Nephron (organoid): ENCODE results near the gene KSR2.

ENCODE experiments used
- H3K27ac Mint-ChIP-seq, 3 experiments: 2 replicates each; pipeline ENCODE4 v1.8.0; 2020; ENCODE audit warnings: mixed read lengths in 3 of 3, mild to moderate bottlenecking in 2 of 3, moderate library complexity in 1 of 3
- H3K27me3 Mint-ChIP-seq: 2 replicates; pipeline ENCODE4 v1.8.0; 2021; ENCODE audit warnings: low read depth, mild to moderate bottlenecking, moderate library complexity, mixed read lengths
- H3K36me3 Mint-ChIP-seq: 2 replicates; pipeline ENCODE4 v1.8.0; 2020; ENCODE audit warnings: low read depth, mixed read lengths
- H3K4me1 Mint-ChIP-seq: 2 replicates; pipeline ENCODE4 v1.8.0; 2020; ENCODE audit warnings: mixed read lengths
- H3K4me3 Mint-ChIP-seq, 3 experiments: 2 replicates each; pipeline ENCODE4 v1.8.0; 2020; ENCODE audit warnings: mild to moderate bottlenecking in 3 of 3, mixed read lengths in 3 of 3, moderate library complexity in 2 of 3
- H3K9me3 Mint-ChIP-seq: 2 replicates; pipeline ENCODE4 v1.8.0; 2020; ENCODE audit warnings: mixed read lengths
- TF ChIP-seq, protein P1 (sequence below), 3 experiments: fragments of 200-600 bp; sonication (generic); IDR thresholded peaks; one replicate each; pipeline ENCODE4 v1.5.0; 2021; ENCODE audit warnings: antibody characterized with exemption in 3 of 3; ENCODE audit not compliant: unreplicated experiment in 3 of 3

The KSR2 gene

DNA sequence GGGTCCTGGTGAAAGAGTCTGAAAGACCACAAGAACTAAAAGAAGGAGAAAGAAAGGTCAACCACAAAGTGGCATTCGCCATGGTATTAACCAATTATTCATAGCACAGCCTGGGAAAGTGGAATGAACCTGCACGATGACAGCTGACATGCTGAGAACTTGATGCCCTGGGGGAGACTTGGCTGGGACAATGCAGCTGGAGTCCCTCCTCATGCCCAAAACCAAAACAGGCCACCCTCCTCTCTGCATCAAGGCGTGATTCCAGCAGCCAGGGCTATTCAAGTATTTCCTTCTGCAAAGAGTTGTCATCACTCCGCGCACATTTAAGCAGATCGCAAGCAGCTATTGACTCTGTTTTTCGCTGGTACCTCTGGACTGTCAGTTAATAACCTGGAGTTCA is 440.3 kb downstream of the KSR2 start:
- TF ChIP-seq, protein P1, sequence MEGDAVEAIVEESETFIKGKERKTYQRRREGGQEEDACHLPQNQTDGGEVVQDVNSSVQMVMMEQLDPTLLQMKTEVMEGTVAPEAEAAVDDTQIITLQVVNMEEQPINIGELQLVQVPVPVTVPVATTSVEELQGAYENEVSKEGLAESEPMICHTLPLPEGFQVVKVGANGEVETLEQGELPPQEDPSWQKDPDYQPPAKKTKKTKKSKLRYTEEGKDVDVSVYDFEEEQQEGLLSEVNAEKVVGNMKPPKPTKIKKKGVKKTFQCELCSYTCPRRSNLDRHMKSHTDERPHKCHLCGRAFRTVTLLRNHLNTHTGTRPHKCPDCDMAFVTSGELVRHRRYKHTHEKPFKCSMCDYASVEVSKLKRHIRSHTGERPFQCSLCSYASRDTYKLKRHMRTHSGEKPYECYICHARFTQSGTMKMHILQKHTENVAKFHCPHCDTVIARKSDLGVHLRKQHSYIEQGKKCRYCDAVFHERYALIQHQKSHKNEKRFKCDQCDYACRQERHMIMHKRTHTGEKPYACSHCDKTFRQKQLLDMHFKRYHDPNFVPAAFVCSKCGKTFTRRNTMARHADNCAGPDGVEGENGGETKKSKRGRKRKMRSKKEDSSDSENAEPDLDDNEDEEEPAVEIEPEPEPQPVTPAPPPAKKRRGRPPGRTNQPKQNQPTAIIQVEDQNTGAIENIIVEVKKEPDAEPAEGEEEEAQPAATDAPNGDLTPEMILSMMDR (IDR thresholded peaks at IDR 0.05; ENCODE audit: unreplicated experiment in 3 of 3), result no peak
- H3K27me3 Mint-ChIP-seq, result peaks cover 23% of the 10 kb centered on the region
- no peak overlapping the region for H3K27ac Mint-ChIP-seq
- no peaks in the 10 kb centered on the region for H3K36me3 Mint-ChIP-seq
- H3K9me3 Mint-ChIP-seq, result peaks cover 10% of the 10 kb centered on the region
- no peak overlapping the region for H3K4me3 Mint-ChIP-seq
- peaks cover 40% of the 10 kb centered on the region for H3K4me1 Mint-ChIP-seq

DNA sequence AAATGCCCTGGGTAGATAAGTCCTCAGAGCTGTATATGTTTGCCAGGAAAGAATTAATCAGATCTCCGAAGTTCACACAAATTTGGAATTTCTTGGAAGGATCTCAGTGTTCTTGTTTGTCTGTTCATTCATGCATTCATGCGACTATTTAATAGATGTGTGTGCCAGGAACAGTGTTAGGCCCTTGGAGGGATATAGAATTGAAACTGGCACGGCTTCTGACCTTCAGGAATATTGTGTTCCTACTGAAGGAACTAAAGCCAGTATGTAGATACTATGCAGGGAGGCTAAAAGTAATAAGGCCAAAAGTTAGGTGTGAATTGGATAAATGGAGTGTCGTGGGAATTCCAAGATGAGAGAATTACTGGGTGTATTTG is 441.3 kb downstream of the KSR2 start:
- Mint-ChIP-seq H3K36me3 (no peaks in the 10 kb centered on the region), H3K4me1 (peaks cover 38% of the 10 kb centered on the region)

DNA sequence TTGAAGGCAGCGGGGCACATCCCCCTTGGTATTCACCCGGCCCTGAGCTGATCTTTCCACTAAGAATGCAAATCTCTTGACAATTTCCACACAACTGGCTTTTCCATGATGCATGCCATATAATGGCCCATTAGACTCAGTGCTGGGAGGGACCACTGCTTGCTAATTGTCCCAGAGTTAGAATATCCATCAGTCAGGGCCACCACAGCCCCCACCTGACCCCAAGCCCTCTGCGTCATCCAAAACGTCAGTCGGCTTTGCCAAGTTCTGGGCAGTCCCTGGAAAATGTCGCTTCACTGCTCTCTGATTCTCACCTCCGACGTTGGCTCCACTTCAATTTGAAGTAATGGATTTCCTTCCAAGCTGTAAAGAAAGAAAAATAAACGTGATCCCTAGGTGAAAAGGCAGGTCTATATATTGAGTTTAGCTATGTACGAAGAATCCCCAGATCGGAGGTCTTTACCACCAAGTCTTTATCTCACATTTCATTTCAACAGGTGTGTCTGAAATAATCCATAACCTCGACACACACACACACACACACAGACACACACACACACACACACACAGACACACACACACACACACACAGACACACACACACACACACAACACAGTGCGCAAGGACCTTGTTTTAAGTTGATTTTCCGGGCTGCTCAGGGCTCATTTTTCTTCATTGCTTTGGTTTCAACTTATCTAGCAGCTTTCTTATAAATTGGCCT is 441.9 kb downstream of the KSR2 start:
- H3K9me3 Mint-ChIP-seq, result peaks cover 5% of the 10 kb centered on the region
- H3K36me3 Mint-ChIP-seq, result no peaks in the 10 kb centered on the region
- peaks cover 28% of the 10 kb centered on the region for H3K27me3 Mint-ChIP-seq
- no peak overlapping the region for H3K27ac Mint-ChIP-seq
- no peak overlapping the region for H3K4me3 Mint-ChIP-seq
- TF ChIP-seq, protein P1 (IDR thresholded peaks at IDR 0.05; ENCODE audit: unreplicated experiment in 3 of 3), result no peak
- H3K4me1 Mint-ChIP-seq, result peaks cover 38% of the 10 kb centered on the region

More for the DNA sequence above, 441.3 kb downstream of the KSR2 start:
- TF ChIP-seq, protein P1 (IDR thresholded peaks at IDR 0.05; ENCODE audit: unreplicated experiment in 3 of 3), result no peak
- Mint-ChIP-seq H3K27me3 (peaks cover 23% of the 10 kb centered on the region), H3K27ac (no peak overlapping the region), H3K4me3 (no peak overlapping the region), H3K9me3 (peaks cover 10% of the 10 kb centered on the region)

DNA sequence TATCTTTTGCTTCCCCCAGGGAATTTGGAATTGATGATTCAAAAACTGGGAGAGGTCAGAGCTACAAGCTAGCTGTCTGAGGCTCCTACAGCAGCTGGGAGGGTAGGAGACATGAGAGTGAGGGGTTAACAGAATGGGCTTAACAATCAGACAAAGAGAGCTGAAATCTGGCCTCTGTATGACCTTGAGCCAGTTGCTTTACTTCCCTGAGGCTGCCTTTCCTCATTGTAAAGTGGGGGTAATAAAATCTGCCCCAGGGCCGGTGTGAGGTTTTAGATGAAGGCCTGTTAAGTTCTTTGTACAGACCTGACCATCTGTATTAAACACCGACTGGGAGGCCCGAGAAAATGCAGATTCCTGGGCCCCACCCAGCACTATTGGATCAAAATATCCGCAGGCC is 443.0 kb downstream of the KSR2 start:
- H3K27me3 Mint-ChIP-seq, result peaks cover 29% of the 10 kb centered on the region
- TF ChIP-seq, protein P1 (IDR thresholded peaks at IDR 0.05; ENCODE audit: unreplicated experiment in 3 of 3), result no peak
- no peak overlapping the region for H3K27ac Mint-ChIP-seq
- no peaks in the 10 kb centered on the region for H3K36me3 Mint-ChIP-seq
- H3K9me3 Mint-ChIP-seq, result peaks cover 3% of the 10 kb centered on the region
- peaks cover 38% of the 10 kb centered on the region for H3K4me1 Mint-ChIP-seq
- no peak overlapping the region for H3K4me3 Mint-ChIP-seq

DNA sequence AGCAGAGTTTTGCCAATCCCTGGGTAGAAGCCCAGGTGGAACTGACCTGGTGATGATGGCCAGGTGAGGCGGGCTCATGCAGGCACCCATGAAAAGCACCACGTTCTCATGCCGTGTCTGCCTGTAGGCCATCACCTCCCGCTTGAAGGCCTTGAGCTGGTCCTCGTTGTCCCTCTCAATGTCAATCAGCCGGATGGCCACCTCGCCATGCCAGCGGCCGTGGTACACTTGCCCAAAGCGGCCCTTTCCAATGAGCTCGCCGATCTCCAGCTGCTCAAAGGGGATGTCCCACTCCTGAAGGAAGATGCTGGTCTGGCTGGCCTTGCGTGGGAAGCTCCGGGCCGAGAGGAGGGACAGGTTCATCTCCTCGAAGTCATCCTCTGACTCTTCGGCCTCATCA is 444.0 kb downstream of the KSR2 start:
- peaks cover 38% of the 10 kb centered on the region for H3K4me1 Mint-ChIP-seq
- no peak overlapping the region for H3K27ac Mint-ChIP-seq
- H3K27me3 Mint-ChIP-seq, result peaks cover 30% of the 10 kb centered on the region
- H3K36me3 Mint-ChIP-seq, result no peaks in the 10 kb centered on the region
- H3K9me3 Mint-ChIP-seq, result peaks cover 3% of the 10 kb centered on the region
- H3K4me3 Mint-ChIP-seq, result no peak overlapping the region
- TF ChIP-seq, protein P1 (IDR thresholded peaks at IDR 0.05; ENCODE audit: unreplicated experiment in 3 of 3), result no peak

DNA sequence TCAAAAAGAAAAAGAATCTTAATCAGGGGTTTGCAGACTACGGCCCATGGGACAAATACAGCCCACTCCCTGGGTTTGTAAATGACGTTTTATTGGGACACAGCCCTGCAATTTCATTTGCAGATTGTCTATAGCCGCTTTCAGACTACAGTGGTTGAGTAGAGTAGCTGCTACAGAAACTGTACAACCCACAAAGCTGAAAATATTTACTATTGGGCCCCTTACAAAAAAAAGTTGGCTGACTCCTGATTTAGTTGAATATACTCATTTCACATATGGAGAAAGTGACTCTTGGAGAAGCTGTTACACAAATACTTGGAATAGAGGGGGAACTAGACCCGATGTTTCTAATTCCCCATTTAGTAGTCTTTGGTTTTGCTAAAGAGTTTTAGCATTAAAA is 444.8 kb downstream of the KSR2 start:
- Mint-ChIP-seq H3K36me3 (no peaks in the 10 kb centered on the region), H3K27me3 (peaks cover 36% of the 10 kb centered on the region), H3K4me3 (no peak overlapping the region), H3K9me3 (peaks cover 3% of the 10 kb centered on the region), H3K27ac (no peak overlapping the region), H3K4me1 (peaks cover 38% of the 10 kb centered on the region)
- TF ChIP-seq, protein P1 (IDR thresholded peaks at IDR 0.05; ENCODE audit: unreplicated experiment in 3 of 3), result no peak
